Activated CD4-positive, CD25-positive, alpha-beta regulatory T cell treated with anti-CD3 and anti-CD28 coated beads, Interleukin-2, amount 50 U/mL, for 24 hours (primary cell): ENCODE measurements around the gene FAM209B.
"Not testable (repeated sequence)": the region's sequence is repeated elsewhere in the genome, so short reads cannot be mapped to it uniquely, and the experiment has no call there.

Source experiments
- ATAC-seq, 2 donors: fragments of 150-1000 bp; cut with Tn5 transposase; one replicate each; pipeline ENCODE4 v1.10.0; 2021; ENCODE audit warnings: mild to moderate bottlenecking in 1 of 2, moderate library complexity in 1 of 2

Gene FAM209B

GRCh38 chr20:56542489-56543030 is 9.5 kb downstream of the FAM209B start:
- ATAC-seq: no peak

GRCh38 chr20:56551571-56551970 is 18.5 kb downstream of the FAM209B start:
- no peak for ATAC-seq

- no peak for ATAC-seq
Measured at GRCh38 chr20:56552911-56553629, 20.0 kb downstream of the FAM209B start.

- ATAC-seq: peak; percentile 63 to 66
Measured at GRCh38 chr20:56554869-56555268, 21.8 kb downstream of the FAM209B start.

- no peak for ATAC-seq
Measured at GRCh38 chr20:56558968-56559367, 25.9 kb downstream of the FAM209B start.

GRCh38 chr20:56564526-56564925 is 31.5 kb downstream of the FAM209B start:
- ATAC-seq: not testable (repeated sequence)

- ATAC-seq: no peak
Measured at GRCh38 chr20:56565511-56565910, 32.5 kb downstream of the FAM209B start.

GRCh38 chr20:56566621-56567020 is 33.6 kb downstream of the FAM209B start:
- no peak for ATAC-seq

GRCh38 chr20:56570832-56571231 is 37.8 kb downstream of the FAM209B start:
- no peak for ATAC-seq

GRCh38 chr20:56572172-56572571 is 39.1 kb downstream of the FAM209B start:
- no peak for ATAC-seq

- ATAC-seq: no peak
Measured at GRCh38 chr20:56573986-56574385, 40.9 kb downstream of the FAM209B start.

- ATAC-seq: no peak
Measured at GRCh38 chr20:56574531-56575142, 41.6 kb downstream of the FAM209B start.

- ATAC-seq: no peak
Measured at GRCh38 chr20:56575157-56575556, 42.1 kb downstream of the FAM209B start.

- no peak for ATAC-seq
Measured at GRCh38 chr20:56575961-56576360, 42.9 kb downstream of the FAM209B start.

- no peak for ATAC-seq
Measured at GRCh38 chr20:56579301-56579710, 46.3 kb downstream of the FAM209B start.

GRCh38 chr20:56580226-56580625 is 47.2 kb downstream of the FAM209B start:
- ATAC-seq: no peak

GRCh38 chr20:56581701-56582100 is 48.7 kb downstream of the FAM209B start:
- no peak for ATAC-seq

- no peak for ATAC-seq
Measured at GRCh38 chr20:56582542-56582941, 49.5 kb downstream of the FAM209B start.

GRCh38 chr20:56584916-56585315 is 51.9 kb downstream of the FAM209B start:
- ATAC-seq: no peak
